ENCODE results near the gene SH3GLB2. TPM values are rescaled to one million over a fixed set of nuclear protein-coding genes. Genes with fewer than 3 reads are reported as not detected.

Gene SH3GLB2
- total RNA-seq, 1 donor from 2014 or later = 88.4 TPM

DNA sequence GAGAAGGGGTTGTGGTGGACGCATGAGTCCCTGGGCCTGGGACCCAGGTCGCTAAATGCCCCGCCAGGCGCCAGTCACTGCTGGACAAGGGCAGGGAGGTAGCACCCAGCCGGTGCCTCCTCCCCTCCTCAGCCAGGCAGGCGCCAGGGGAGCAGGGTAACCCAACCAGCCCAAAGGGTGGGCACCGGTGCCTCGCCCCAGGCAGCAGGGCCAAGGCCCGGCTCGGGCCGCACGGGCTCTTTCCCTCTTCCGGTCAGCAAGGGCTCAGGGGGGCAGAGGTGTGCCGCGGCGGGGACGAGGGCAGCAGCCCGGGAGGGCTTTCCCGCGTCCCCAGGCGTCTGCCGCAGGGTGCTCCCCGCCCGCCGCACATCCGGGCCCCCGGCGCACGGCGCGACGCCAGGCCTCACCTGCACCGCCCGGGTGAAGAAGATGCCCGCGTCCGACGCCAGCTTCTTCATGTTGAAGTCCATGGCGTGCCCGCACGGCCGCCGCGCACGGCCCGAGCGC, 393 bp downstream of the SH3GLB2 start:
- DNase-seq (no peak), ATAC-seq (peak; percentile 39)
- TF ChIP-seq, protein P1, sequence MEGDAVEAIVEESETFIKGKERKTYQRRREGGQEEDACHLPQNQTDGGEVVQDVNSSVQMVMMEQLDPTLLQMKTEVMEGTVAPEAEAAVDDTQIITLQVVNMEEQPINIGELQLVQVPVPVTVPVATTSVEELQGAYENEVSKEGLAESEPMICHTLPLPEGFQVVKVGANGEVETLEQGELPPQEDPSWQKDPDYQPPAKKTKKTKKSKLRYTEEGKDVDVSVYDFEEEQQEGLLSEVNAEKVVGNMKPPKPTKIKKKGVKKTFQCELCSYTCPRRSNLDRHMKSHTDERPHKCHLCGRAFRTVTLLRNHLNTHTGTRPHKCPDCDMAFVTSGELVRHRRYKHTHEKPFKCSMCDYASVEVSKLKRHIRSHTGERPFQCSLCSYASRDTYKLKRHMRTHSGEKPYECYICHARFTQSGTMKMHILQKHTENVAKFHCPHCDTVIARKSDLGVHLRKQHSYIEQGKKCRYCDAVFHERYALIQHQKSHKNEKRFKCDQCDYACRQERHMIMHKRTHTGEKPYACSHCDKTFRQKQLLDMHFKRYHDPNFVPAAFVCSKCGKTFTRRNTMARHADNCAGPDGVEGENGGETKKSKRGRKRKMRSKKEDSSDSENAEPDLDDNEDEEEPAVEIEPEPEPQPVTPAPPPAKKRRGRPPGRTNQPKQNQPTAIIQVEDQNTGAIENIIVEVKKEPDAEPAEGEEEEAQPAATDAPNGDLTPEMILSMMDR (IDR thresholded peaks at IDR 0.05) = no peak

DNA sequence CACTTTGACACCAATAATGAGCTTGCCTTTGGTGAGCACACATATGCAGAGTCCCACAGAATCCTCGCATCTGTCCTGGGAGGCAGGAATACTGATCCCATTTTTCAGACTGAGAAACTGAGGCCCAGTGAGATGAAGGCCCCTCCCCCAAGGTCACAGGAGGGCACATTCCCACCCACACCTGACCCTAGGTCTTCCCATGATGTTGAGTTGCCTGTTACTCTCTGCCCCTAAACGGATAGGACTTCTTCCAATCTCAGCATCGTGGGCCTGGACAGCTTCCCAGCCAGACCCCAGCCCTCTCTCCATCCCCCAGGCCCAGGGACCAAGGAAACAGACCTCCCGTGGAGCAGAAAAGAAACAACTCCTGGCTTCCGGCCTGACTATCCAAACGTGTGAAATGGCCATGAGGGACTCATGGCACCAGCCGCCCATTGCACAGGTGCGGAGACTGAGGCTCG, 877 bp downstream of the SH3GLB2 start:
- intact Hi-C loops (cut with DNase I) = no loop called here
- peak overlapping the region; percentile 83 for H3K4me3 ChIP-seq
- ATAC-seq (no peak), DNase-seq (no peak)
- H3K9me3 ChIP-seq = no peaks in the 10 kb centered on the region
- no peaks in the 10 kb centered on the region for H3K27me3 ChIP-seq
- peaks cover 21% of the 10 kb centered on the region for H3K4me1 ChIP-seq
- H3K36me3 ChIP-seq = no peaks in the 10 kb centered on the region
- H3K27ac ChIP-seq = peak overlapping the region; percentile 73
- TF ChIP-seq, protein P1 (IDR thresholded peaks at IDR 0.05) = no peak

More for the DNA sequence above, 393 bp downstream of the SH3GLB2 start:
- intact Hi-C loops (cut with DNase I) = no loop called here
- Histone ChIP-seq H3K4me1 (peaks cover 21% of the 10 kb centered on the region), H3K9me3 (no peaks in the 10 kb centered on the region), H3K36me3 (no peaks in the 10 kb centered on the region), H3K27me3 (no peaks in the 10 kb centered on the region), H3K27ac (peak overlapping the region; percentile 73), H3K4me3 (peak overlapping the region; percentile 83)

DNA sequence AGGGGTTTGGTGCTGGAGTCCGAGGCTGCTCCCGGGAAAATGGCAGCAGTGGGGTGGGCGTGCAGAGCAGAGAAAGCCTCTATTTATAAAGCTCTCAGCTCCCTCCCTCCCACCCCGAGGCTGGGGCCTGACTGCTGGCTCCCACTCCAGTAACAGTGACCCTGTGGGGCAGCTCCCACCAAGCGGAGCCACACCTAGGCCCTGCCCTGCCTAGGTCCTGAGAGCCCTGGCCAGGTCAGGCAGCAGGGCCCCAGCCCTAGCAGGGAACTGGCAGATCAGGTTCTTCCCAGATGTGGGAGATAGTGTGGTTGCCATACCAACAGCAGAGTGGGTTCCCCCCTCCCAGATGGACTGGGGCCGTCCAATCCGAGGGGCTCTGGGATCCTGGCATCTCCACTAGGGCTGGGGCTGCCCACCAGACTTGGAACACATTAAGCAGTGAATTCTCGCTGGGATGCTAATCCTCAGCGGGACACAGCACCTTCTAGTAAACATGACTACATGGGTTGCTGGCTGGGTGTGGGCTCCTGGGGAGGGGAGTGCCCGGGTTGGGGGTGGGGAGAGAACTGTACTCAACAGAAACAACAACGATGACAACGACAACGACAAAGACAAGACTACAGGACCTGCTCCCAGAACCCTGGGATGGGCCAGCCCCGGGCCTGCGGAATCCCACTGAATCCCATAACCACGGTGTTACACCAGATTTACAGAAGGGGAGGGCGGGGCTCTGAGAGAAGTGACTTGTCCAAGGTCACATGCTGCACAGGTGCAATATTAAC, 1.5 kb downstream of the SH3GLB2 start:
- Histone ChIP-seq H3K27me3 (no peaks in the 10 kb centered on the region), H3K36me3 (no peaks in the 10 kb centered on the region), H3K9me3 (no peaks in the 10 kb centered on the region), H3K27ac (peak overlapping the region; percentile 73), H3K4me3 (peak overlapping the region; percentile 83), H3K4me1 (peaks cover 21% of the 10 kb centered on the region)
- ATAC-seq (peak; percentile 1), DNase-seq (no peak)
- intact Hi-C loops (cut with DNase I) = no loop called here
- TF ChIP-seq, protein P1 (IDR thresholded peaks at IDR 0.05) = no peak

DNA sequence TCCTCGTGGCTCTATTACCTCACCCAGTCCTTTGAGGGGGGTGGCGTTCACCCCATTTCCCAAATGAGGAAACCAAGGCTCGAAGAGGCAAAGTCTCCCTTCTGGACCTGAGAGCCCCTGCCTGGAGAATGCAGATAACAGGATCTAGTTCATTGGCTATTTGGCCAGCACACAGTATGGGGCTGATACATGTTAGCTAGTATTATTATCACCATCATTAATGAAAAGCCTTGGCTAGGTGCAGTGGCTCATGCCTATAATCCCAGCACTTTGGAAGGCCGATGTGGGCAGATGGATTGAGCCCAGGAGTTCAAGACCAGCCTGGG, 4.3 kb downstream of the SH3GLB2 start:
- DNase-seq = no peak
- intact Hi-C loops (cut with DNase I) = no loop called here
- H3K4me3 ChIP-seq = no peak overlapping the region
- H3K36me3 ChIP-seq = peaks cover 2% of the 10 kb centered on the region
- no peaks in the 10 kb centered on the region for H3K27me3 ChIP-seq
- no peaks in the 10 kb centered on the region for H3K9me3 ChIP-seq
- no peak for ATAC-seq
- TF ChIP-seq, protein P1 (IDR thresholded peaks at IDR 0.05) = no peak
- no peak overlapping the region for H3K27ac ChIP-seq
- H3K4me1 ChIP-seq = peaks cover 18% of the 10 kb centered on the region

DNA sequence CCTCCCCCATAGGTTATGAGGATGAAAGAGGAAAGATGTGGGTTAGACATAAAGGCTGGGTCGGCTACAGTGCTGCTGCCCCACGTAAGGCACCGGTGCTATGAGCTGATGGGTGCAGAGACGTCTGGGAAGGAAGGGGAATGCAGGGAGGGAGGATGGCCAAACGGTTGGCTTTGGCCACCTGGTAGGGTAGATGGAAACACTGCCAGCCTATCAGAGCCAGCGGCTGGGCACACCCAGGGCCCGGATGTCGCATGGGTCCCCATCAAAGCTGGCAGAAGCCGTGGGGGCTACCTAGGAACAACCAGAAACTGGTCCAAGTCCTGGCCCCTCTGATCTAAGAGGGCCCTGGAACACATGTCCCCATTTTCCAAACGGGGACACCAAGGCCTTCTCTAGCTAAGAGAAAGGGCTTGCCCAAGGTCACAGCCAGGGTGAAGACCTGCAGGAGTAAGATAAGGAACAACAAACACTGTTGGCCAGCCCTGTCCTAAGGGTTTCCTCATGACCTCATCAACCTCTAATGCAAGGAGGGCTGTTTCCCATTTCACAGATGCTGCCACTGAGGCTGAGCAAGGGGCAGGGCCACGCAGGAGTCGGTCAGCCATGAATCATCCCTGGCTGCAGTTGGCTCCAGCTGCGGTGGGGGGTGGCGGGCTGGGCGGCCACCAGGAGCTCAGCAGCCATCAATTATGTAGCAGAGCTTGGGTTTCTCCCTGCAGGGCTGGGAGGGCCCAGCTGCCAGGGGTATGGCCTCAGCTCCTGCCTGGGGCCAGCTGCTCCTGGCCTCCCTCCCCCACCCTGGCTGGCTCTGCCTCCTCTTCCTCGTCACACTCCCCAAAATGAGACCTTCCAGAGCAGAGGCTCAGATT, 4.9 kb downstream of the SH3GLB2 start:
- H3K9me3 ChIP-seq = no peaks in the 10 kb centered on the region
- no peaks in the 10 kb centered on the region for H3K27me3 ChIP-seq
- DNase-seq (no peak), ATAC-seq (no peak)
- H3K27ac ChIP-seq = no peak overlapping the region
- H3K4me1 ChIP-seq = peaks cover 15% of the 10 kb centered on the region
- H3K36me3 ChIP-seq = peaks cover 8% of the 10 kb centered on the region
- TF ChIP-seq, protein P1 (IDR thresholded peaks at IDR 0.05) = no peak
- no peak overlapping the region for H3K4me3 ChIP-seq
- intact Hi-C loops (cut with DNase I) = no loop called here
